ENCODE results near the gene OR5V1.

OR5V1 gene

GRCh38 chr6:29388533-29388932, 19.9 kb upstream of the OR5V1 start:
- no peak for TF ChIP-seq REST (IDR thresholded peaks at IDR 0.05; ENCODE audit: insufficient read depth in 1 of 2, low read depth in 2 of 2, low read length in 2 of 2)
- no peak for TF ChIP-seq TAF1 (IDR thresholded peaks at IDR 0.05; ENCODE audit: borderline replicate concordance, insufficient read depth, low read length)
- TF ChIP-seq FOXP2 (optimal IDR thresholded peaks at IDR 0.05; ENCODE audit: borderline replicate concordance, extremely low read depth, extremely low read length, insufficient read depth): no peak
- TF ChIP-seq SIN3A (IDR thresholded peaks at IDR 0.05; ENCODE audit: borderline replicate concordance, insufficient read depth, low read length): no peak
- TF ChIP-seq POLR2AphosphoS5 (IDR thresholded peaks at IDR 0.05; ENCODE audit: low read depth, low read length): no peak

GRCh38 chr6:29376003-29376402, 7.3 kb upstream of the OR5V1 start:
- TF ChIP-seq SIN3A (IDR thresholded peaks at IDR 0.05; ENCODE audit: borderline replicate concordance, insufficient read depth, low read length): no peak
- no peak for TF ChIP-seq FOXP2 (optimal IDR thresholded peaks at IDR 0.05; ENCODE audit: borderline replicate concordance, extremely low read depth, extremely low read length, insufficient read depth)

GRCh38 chr6:29375191-29375590, 6.5 kb upstream of the OR5V1 start, which contains the start of gene OR12D3:
OR12D3 (minus strand) TSS chr6:29375291; CDS start chr6:29375287, 4 bp downstream.
- TF ChIP-seq REST (IDR thresholded peaks at IDR 0.05; ENCODE audit: insufficient read depth in 1 of 2, low read depth in 2 of 2, low read length in 2 of 2): no peak
- TF ChIP-seq POLR2AphosphoS5 (IDR thresholded peaks at IDR 0.05; ENCODE audit: low read depth, low read length): no peak
- TF ChIP-seq TAF1 (IDR thresholded peaks at IDR 0.05; ENCODE audit: borderline replicate concordance, insufficient read depth, low read length): no peak
- TF ChIP-seq FOXP2 (optimal IDR thresholded peaks at IDR 0.05; ENCODE audit: borderline replicate concordance, extremely low read depth, extremely low read length, insufficient read depth): no peak
- TF ChIP-seq SIN3A (IDR thresholded peaks at IDR 0.05; ENCODE audit: borderline replicate concordance, insufficient read depth, low read length): no peak

GRCh38 chr6:29355603-29356002, 13.1 kb downstream of the OR5V1 start:
- no peak for TF ChIP-seq TAF1 (IDR thresholded peaks at IDR 0.05; ENCODE audit: borderline replicate concordance, insufficient read depth, low read length)
- no peak for TF ChIP-seq REST (IDR thresholded peaks at IDR 0.05; ENCODE audit: insufficient read depth in 1 of 2, low read depth in 2 of 2, low read length in 2 of 2)
- no peak for TF ChIP-seq SIN3A (IDR thresholded peaks at IDR 0.05; ENCODE audit: borderline replicate concordance, insufficient read depth, low read length)

- TF ChIP-seq TAF1 (IDR thresholded peaks at IDR 0.05; ENCODE audit: borderline replicate concordance, insufficient read depth, low read length) (no peak), FOXP2 (optimal IDR thresholded peaks at IDR 0.05; ENCODE audit: borderline replicate concordance, extremely low read depth, extremely low read length, insufficient read depth) (no peak), POLR2AphosphoS5 (IDR thresholded peaks at IDR 0.05; ENCODE audit: low read depth, low read length) (no peak), SIN3A (IDR thresholded peaks at IDR 0.05; ENCODE audit: borderline replicate concordance, insufficient read depth, low read length) (no peak), REST (IDR thresholded peaks at IDR 0.05; ENCODE audit: insufficient read depth in 1 of 2, low read depth in 2 of 2, low read length in 2 of 2) (no peak)
Measured at GRCh38 chr6:29354980-29355379, 13.7 kb downstream of the OR5V1 start.

Measured in PFSK-1 (cell line).